Nephron (organoid): ENCODE results near the gene ZNF750.

Experiments used
- H3K27ac Mint-ChIP-seq, 3 experiments: 2 replicates each; pipeline ENCODE4 v1.8.0; 2020; ENCODE audit warnings: mixed read lengths in 3 of 3, mild to moderate bottlenecking in 2 of 3, moderate library complexity in 1 of 3
- H3K27me3 Mint-ChIP-seq: 2 replicates; pipeline ENCODE4 v1.8.0; 2021; ENCODE audit warnings: low read depth, mild to moderate bottlenecking, moderate library complexity, mixed read lengths
- H3K36me3 Mint-ChIP-seq: 2 replicates; pipeline ENCODE4 v1.8.0; 2020; ENCODE audit warnings: low read depth, mixed read lengths
- H3K4me1 Mint-ChIP-seq: 2 replicates; pipeline ENCODE4 v1.8.0; 2020; ENCODE audit warnings: mixed read lengths
- H3K4me3 Mint-ChIP-seq, 3 experiments: 2 replicates each; pipeline ENCODE4 v1.8.0; 2020; ENCODE audit warnings: mild to moderate bottlenecking in 3 of 3, mixed read lengths in 3 of 3, moderate library complexity in 2 of 3
- H3K9me3 Mint-ChIP-seq: 2 replicates; pipeline ENCODE4 v1.8.0; 2020; ENCODE audit warnings: mixed read lengths
- TF ChIP-seq, protein P1 (sequence below), 3 experiments: fragments of 200-600 bp; sonication (generic); IDR thresholded peaks; one replicate each; pipeline ENCODE4 v1.5.0; 2021; ENCODE audit warnings: antibody characterized with exemption in 3 of 3; ENCODE audit not compliant: unreplicated experiment in 3 of 3

ZNF750 gene

DNA sequence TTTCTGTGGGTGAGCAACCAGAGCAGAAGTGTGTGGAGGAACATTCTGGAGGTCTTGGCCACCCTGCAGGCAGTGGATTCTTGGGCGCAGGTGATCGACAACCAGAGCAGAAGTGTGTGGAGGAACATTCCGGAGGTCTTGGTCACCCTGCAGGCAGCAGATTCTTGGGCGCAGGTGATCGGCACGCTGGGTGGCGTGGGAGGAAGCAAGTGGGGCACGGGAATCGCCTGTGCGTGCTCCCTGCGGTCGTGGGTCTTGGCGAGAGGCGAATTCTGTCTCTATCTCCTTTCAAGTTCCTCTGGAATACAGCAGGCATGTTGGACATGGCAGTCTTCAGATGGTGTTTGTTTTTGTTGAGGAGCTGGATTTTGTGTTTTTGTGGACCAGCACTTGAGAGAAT, 30.7 kb upstream of the ZNF750 start:
- H3K27ac Mint-ChIP-seq: peak overlapping the region in 1 of 3 experiments; percentile 42
- H3K4me3 Mint-ChIP-seq: no peak overlapping the region
- no peaks in the 10 kb centered on the region for H3K9me3 Mint-ChIP-seq
- H3K4me1 Mint-ChIP-seq: peaks cover 45% of the 10 kb centered on the region
- peaks cover 15% of the 10 kb centered on the region for H3K36me3 Mint-ChIP-seq
- H3K27me3 Mint-ChIP-seq: peaks cover 7% of the 10 kb centered on the region
- TF ChIP-seq, protein P1, sequence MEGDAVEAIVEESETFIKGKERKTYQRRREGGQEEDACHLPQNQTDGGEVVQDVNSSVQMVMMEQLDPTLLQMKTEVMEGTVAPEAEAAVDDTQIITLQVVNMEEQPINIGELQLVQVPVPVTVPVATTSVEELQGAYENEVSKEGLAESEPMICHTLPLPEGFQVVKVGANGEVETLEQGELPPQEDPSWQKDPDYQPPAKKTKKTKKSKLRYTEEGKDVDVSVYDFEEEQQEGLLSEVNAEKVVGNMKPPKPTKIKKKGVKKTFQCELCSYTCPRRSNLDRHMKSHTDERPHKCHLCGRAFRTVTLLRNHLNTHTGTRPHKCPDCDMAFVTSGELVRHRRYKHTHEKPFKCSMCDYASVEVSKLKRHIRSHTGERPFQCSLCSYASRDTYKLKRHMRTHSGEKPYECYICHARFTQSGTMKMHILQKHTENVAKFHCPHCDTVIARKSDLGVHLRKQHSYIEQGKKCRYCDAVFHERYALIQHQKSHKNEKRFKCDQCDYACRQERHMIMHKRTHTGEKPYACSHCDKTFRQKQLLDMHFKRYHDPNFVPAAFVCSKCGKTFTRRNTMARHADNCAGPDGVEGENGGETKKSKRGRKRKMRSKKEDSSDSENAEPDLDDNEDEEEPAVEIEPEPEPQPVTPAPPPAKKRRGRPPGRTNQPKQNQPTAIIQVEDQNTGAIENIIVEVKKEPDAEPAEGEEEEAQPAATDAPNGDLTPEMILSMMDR (IDR thresholded peaks at IDR 0.05; ENCODE audit: unreplicated experiment in 3 of 3): no peak

GRCh38 chr17:82870091-82870491, 30.3 kb upstream of the ZNF750 start:
- Mint-ChIP-seq H3K27ac (peak overlapping the region in 1 of 3 experiments; percentile 42), H3K4me3 (no peak overlapping the region), H3K4me1 (peaks cover 48% of the 10 kb centered on the region), H3K9me3 (no peaks in the 10 kb centered on the region), H3K27me3 (peaks cover 7% of the 10 kb centered on the region), H3K36me3 (peaks cover 15% of the 10 kb centered on the region)
- TF ChIP-seq, protein P1 (IDR thresholded peaks at IDR 0.05; ENCODE audit: unreplicated experiment in 3 of 3): no peak

DNA sequence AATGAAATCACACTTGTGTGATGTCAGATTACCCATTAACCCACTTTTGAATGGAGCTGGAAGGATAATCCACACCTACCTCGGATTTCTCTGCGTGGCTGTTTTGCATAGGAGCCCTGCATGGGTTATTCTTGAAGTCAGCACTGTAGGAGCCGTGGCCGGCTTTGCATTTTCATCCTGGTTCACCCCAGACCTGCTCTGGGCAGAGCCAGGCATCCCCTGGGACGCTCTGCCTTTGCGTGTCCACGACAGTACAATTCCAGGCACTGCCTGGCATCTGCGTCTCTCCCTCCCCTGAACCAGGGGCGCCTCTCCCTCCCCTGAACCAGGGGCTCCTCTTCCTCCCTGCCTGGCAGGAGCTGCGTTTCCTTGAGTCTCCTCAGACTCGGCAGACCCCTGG, 29.7 kb upstream of the ZNF750 start:
- Mint-ChIP-seq H3K27me3 (peaks cover 7% of the 10 kb centered on the region), H3K9me3 (no peaks in the 10 kb centered on the region), H3K27ac (no peak overlapping the region), H3K4me1 (peaks cover 43% of the 10 kb centered on the region), H3K36me3 (peaks cover 15% of the 10 kb centered on the region), H3K4me3 (no peak overlapping the region)
- TF ChIP-seq, protein P1 (IDR thresholded peaks at IDR 0.05; ENCODE audit: unreplicated experiment in 3 of 3): no peak

DNA sequence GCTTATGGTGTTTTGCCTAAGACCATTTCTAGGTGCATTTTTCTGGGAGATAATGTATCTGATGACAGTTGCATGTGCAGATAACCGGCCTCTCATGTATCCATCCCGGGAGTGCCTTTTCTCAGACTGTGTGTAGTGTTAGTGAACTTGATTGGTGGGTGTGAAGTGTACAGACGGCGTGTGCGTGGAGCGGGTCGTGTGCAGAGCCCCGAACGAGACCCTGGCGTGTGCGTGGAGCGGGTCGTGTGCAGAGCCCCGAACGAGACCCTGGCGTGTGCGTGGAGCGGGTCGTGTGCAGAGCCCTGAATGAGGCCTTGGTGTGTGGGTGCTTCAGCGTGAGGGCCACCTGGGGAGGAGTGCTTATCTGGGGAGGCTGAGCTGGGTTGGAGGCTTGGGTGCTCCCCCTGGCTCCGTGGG, 28.9 kb upstream of the ZNF750 start:
- peaks cover 7% of the 10 kb centered on the region for H3K27me3 Mint-ChIP-seq
- peak overlapping the region in 2 of 3 experiments; percentile 9 to 68 for H3K27ac Mint-ChIP-seq
- TF ChIP-seq, protein P1 (IDR thresholded peaks at IDR 0.05; ENCODE audit: unreplicated experiment in 3 of 3): no peak
- no peak overlapping the region for H3K4me3 Mint-ChIP-seq
- peaks cover 15% of the 10 kb centered on the region for H3K36me3 Mint-ChIP-seq
- peaks cover 51% of the 10 kb centered on the region for H3K4me1 Mint-ChIP-seq
- no peaks in the 10 kb centered on the region for H3K9me3 Mint-ChIP-seq

DNA sequence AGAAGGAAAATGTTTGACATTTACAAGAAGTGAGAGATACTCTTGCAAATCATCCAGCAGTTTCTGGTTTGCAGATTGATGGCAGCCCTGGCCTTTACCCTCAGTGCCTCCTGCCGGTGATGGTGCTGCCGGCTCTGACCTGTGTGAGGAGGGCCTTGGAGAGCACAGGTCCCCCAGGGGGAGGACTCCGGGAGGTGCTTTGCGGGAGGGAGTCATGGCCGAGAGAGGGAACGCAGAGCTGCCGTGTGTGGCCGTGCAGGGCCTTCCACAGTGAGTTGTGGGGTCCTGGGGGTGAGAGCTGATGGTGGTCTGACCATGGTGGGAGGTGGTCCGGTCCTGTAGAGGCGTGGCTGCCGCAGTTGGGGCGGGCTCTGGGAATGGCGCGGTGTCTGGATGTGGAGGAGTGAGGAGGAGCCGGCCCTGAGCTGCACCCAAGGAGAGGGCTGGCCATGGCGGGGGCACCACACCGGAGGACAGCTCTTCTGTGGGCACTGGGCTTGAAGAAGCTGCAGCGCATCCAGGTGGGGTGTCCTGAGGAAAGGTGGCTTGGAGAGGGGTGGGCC, 28.0 kb upstream of the ZNF750 start:
- Mint-ChIP-seq H3K36me3 (peaks cover 15% of the 10 kb centered on the region), H3K4me3 (no peak overlapping the region), H3K27me3 (peaks cover 7% of the 10 kb centered on the region), H3K9me3 (no peaks in the 10 kb centered on the region), H3K27ac (peak overlapping the region; percentile 17 to 95 (median 93)), H3K4me1 (peaks cover 60% of the 10 kb centered on the region)
- TF ChIP-seq, protein P1 (IDR thresholded peaks at IDR 0.05; ENCODE audit: unreplicated experiment in 3 of 3): no peak

- no peaks in the 10 kb centered on the region for H3K9me3 Mint-ChIP-seq
- no peak overlapping the region for H3K4me3 Mint-ChIP-seq
- peaks cover 68% of the 10 kb centered on the region for H3K4me1 Mint-ChIP-seq
- peaks cover 7% of the 10 kb centered on the region for H3K27me3 Mint-ChIP-seq
- peak overlapping the region; percentile 80 to 95 (median 93) for H3K27ac Mint-ChIP-seq
- H3K36me3 Mint-ChIP-seq: peaks cover 12% of the 10 kb centered on the region
- TF ChIP-seq, protein P1 (IDR thresholded peaks at IDR 0.05; ENCODE audit: unreplicated experiment in 3 of 3): no peak
Measured at GRCh38 chr17:82866590-82867191, 26.9 kb upstream of the ZNF750 start.
